Measurements from ENCODE around the gene VTI1B.
A peak's percentile ranks its signal among the peaks of the same experiment; 100 is the strongest.

VTI1B gene

GRCh38 chr14:67675219-67675582, 769 bp upstream of the VTI1B start:
- no peak for DNase-seq

GRCh38 chr14:67674139-67674479, 323 bp downstream of the VTI1B start:
- peak; percentile 75 for DNase-seq

- DNase-seq = no peak
Observed at GRCh38 chr14:67673451-67673850, 981 bp downstream of the VTI1B start.

- DNase-seq = no peak
Observed at GRCh38 chr14:67668559-67668958, 5.9 kb downstream of the VTI1B start.

- peak; percentile 82 for DNase-seq
Observed at GRCh38 chr14:67666750-67667449, 7.5 kb downstream of the VTI1B start.

GRCh38 chr14:67665868-67666267, 8.6 kb downstream of the VTI1B start:
- no peak for DNase-seq

- DNase-seq = no peak
Observed at GRCh38 chr14:67663633-67664032, 10.8 kb downstream of the VTI1B start.

- DNase-seq = no peak
Observed at GRCh38 chr14:67653651-67654280, 20.7 kb downstream of the VTI1B start.

- no peak for DNase-seq
Observed at GRCh38 chr14:67652189-67652588, 22.2 kb downstream of the VTI1B start.

GRCh38 chr14:67650694-67651093, 23.7 kb downstream of the VTI1B start:
- DNase-seq = no peak

- DNase-seq = no peak
Observed at GRCh38 chr14:67650151-67650550, 24.3 kb downstream of the VTI1B start.

GRCh38 chr14:67646131-67646530, 28.3 kb downstream of the VTI1B start:
- no peak for DNase-seq

GRCh38 chr14:67645414-67645813, 29.0 kb downstream of the VTI1B start:
- DNase-seq = no peak

GRCh38 chr14:67644428-67644827, 30.0 kb downstream of the VTI1B start:
- no peak for DNase-seq

GRCh38 chr14:67643713-67644112, 30.7 kb downstream of the VTI1B start:
- no peak for DNase-seq

- peak; percentile 44 for DNase-seq
Observed at GRCh38 chr14:67641902-67642749, 32.3 kb downstream of the VTI1B start.

GRCh38 chr14:67641480-67641879, 33.0 kb downstream of the VTI1B start:
- no peak for DNase-seq

GRCh38 chr14:67638642-67639041, 35.8 kb downstream of the VTI1B start:
- no peak for DNase-seq

- peak; percentile 41 for DNase-seq
Observed at GRCh38 chr14:67636361-67636919, 38.0 kb downstream of the VTI1B start.

GRCh38 chr14:67633451-67634147, 40.8 kb downstream of the VTI1B start:
- no peak for DNase-seq

GRCh38 chr14:67630938-67631337, 43.5 kb downstream of the VTI1B start:
- no peak for DNase-seq

- no peak for DNase-seq
Observed at GRCh38 chr14:67630186-67630585, 44.2 kb downstream of the VTI1B start.

GRCh38 chr14:67627519-67627918, 46.9 kb downstream of the VTI1B start:
- no peak for DNase-seq

Data from hematopoietic multipotent progenitor cell treated with erythropoietin and hydrocortisone succinate and interleukin-3 and kit ligand, for 6 days (in vitro differentiated cells).